Bronchial epithelial cell (primary cell): ENCODE data around the gene CD300C. TPM values are rescaled to one million over a fixed set of nuclear protein-coding genes. Genes with fewer than 3 reads are reported as not detected.
"Not testable (repeated sequence)": the region's sequence is repeated elsewhere in the genome, so short reads cannot be mapped to it uniquely, and the experiment has no call there.

Source experiments
- DNase-seq: peaks from one replicate; pipeline ENCODE4 v3.0.0-alpha.2; 2010; ENCODE audit warnings: low read depth
- FAIRE-seq: peaks from 2 replicates; lab custom pipeline; 2011; peaks lifted over from hg19 to GRCh38; lab: Jason Lieb, UNC
- H3K27me3 ChIP-seq: 2 replicates; pipeline ENCODE4 v1.5.1; 2011; ENCODE audit warnings: low read length; ENCODE audit not compliant: control insufficient read depth, insufficient read depth
- H3K36me3 ChIP-seq: 2 replicates; pipeline ENCODE4 v1.5.1; 2011; ENCODE audit warnings: low read length; ENCODE audit not compliant: control insufficient read depth, insufficient read depth
- H3K4me3 ChIP-seq: 2 replicates; pipeline ENCODE4 v1.5.1; 2011; ENCODE audit warnings: mild to moderate bottlenecking, low read depth, low read length, control low read depth
- total RNA-seq: library from RNA; depleted of rRNA; stranded (reverse); fragments of >200 nt; gene quantifications from 2 replicates; pipeline ENCODE4 v1.2.1, GENCODE V29; 2014
- TF ChIP-seq, protein P1 (sequence below): IDR thresholded peaks from 2 replicates; pipeline ENCODE4 v1.5.1; 2011; ENCODE audit warnings: mild to moderate bottlenecking, moderate library complexity, low read length, control low read depth, inconsistent platforms; ENCODE audit not compliant: insufficient read depth, severe bottlenecking

Gene CD300C
- total RNA-seq, 1 donor from 2014 or later, result not detected

DNA sequence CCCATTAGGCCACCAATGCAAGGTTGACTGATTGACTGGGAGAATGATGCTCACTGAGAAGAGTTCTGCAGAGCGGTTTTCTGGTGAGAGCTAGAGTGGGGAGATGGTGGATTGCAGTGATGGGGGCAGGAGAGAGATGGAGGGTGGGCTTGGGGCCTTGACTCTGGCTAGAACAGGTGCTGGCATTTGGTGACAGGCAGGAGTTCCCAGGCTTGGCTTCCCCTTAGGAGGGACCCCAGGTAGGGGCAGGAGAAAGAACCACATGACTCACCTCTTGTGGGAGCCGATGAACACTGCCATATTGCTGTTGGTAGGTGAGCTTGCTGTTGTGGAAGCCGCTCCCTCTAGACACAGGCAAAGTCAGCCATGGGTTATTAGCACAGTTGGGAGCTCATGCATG, 22.6 kb downstream of the CD300C start:
- TF ChIP-seq, protein P1, sequence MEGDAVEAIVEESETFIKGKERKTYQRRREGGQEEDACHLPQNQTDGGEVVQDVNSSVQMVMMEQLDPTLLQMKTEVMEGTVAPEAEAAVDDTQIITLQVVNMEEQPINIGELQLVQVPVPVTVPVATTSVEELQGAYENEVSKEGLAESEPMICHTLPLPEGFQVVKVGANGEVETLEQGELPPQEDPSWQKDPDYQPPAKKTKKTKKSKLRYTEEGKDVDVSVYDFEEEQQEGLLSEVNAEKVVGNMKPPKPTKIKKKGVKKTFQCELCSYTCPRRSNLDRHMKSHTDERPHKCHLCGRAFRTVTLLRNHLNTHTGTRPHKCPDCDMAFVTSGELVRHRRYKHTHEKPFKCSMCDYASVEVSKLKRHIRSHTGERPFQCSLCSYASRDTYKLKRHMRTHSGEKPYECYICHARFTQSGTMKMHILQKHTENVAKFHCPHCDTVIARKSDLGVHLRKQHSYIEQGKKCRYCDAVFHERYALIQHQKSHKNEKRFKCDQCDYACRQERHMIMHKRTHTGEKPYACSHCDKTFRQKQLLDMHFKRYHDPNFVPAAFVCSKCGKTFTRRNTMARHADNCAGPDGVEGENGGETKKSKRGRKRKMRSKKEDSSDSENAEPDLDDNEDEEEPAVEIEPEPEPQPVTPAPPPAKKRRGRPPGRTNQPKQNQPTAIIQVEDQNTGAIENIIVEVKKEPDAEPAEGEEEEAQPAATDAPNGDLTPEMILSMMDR, result no peak
- H3K4me3 ChIP-seq, result no peak overlapping the region
- FAIRE-seq (no peak), DNase-seq (no peak)
- no peaks in the 10 kb centered on the region for H3K27me3 ChIP-seq
- H3K36me3 ChIP-seq, result no peaks in the 10 kb centered on the region

DNA sequence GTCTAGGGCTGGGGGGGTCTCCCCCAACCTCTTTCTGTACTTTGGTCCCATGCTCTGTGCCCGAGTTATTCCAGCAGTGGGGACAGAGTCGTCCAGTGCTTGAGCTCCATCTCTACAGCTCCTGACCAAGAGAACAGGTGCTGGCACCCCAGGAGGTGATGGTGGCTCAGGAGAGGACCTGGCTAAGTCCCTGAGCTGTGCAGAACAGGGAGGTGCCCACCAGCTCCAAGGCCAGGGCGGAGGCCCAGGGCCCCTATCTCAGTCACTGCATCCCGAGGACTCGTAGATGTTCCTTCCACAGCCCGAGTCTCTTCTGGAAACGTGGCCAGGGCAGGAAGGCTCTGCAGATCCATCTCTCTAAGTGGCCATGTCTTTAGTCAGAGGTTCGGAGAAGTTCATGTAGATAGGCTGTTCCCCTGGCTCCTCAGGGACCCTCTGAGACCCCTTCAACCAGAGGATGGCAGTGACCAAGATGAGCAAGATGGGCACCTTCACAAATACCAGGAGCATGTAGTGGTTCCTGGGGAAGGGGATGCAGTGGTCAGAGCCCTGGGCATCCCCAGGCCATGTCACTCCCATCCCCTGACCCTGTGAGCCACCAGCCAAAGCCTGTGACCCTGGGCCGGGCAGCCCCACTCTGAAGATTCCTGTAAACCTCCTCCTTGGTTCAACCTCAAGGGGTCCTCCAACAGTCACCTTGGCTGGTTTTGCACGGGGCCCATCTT, 23.4 kb downstream of the CD300C start:
- no peak for DNase-seq
- no peak overlapping the region for H3K4me3 ChIP-seq
- no peaks in the 10 kb centered on the region for H3K36me3 ChIP-seq
- TF ChIP-seq, protein P1, result no peak
- FAIRE-seq, result no peak
- H3K27me3 ChIP-seq, result no peaks in the 10 kb centered on the region

DNA sequence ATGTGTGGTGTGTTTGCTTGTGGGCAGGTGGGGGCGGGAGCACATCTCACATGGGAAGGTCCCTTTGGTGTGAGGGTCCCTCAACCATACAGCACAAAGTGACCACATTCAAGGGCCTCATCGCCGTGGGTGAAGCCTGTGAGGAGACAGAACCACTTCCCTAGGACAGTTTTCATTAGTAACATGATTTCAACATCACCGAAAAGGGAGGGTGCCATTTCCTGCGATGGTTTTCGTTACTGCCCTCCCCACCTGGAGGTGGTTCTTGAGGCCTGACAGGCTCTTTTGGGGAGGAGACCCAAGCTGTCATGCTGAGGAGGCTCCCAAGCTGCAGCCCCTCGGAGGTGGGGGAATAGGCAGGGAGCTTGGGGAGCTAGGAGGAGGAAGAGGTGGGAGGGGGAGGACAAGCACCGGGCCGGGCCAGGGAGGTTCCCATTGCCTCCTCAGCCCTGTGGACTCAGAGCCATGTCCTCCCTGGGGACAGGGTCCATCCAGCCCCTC, 24.2 kb downstream of the CD300C start:
- no peaks in the 10 kb centered on the region for H3K36me3 ChIP-seq
- DNase-seq (no peak), FAIRE-seq (no peak)
- no peak overlapping the region for H3K4me3 ChIP-seq
- no peaks in the 10 kb centered on the region for H3K27me3 ChIP-seq
- TF ChIP-seq, protein P1, result no peak

DNA sequence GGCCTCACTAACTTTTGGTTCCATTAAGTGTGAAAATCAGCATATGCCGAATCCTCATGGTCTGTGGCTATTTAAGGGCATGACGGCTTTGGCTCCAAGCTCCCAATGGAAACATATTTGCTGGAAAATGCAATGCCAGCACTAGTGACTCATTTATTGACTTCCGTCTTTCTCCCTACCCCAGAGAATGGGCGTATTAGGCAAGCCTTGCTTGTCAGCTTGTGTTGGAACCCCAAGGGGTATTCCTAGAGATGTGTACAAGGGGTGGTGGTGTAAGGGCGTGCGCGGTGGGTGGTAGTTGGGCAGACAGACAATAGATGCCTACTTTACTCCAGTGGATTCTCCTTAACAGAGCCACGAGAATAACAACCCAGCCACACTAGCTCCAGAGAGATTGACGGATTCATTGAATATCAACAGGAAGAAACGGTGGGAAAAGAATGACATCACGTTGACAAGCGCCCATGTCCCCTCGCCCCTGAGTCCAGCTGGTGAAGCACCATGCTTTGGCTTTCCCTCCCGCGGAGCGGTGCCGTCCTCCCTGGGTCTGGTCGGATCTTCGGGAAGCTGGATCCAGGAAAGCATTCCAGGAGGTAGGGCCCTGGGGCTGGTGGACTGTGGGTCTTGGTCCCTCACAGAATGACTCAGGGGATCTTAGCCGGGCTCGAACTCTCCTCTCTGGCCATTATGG, 25.0 kb downstream of the CD300C start:
- FAIRE-seq (no peak), DNase-seq (no peak)
- Histone ChIP-seq H3K4me3 (no peak overlapping the region), H3K27me3 (no peaks in the 10 kb centered on the region), H3K36me3 (no peaks in the 10 kb centered on the region)
- TF ChIP-seq, protein P1, result no peak

DNA sequence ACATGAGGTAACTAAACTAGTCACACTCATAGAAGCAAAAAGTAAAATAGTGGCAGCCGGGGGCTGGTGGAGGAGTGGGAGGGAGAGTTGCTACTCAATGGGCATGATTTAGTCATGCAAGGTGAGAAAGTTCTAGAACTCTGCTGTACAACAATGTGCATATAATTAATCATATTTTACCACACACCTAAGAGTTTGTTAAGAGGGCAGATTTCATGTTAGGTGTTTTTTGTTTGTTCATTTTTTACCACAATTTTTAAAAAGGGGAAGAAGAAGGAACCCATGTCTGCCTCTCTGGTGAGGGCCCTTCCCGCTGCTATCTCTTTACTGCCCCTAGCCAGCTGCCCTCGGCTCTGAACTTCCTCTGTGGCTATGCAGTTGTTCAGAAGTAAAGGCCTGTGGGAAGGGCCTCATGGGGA, 25.9 kb downstream of the CD300C start:
- FAIRE-seq (no peak), DNase-seq (no peak)
- TF ChIP-seq, protein P1, result no peak
- H3K4me3 ChIP-seq, result no peak overlapping the region
- H3K27me3 ChIP-seq, result no peaks in the 10 kb centered on the region
- no peaks in the 10 kb centered on the region for H3K36me3 ChIP-seq

DNA sequence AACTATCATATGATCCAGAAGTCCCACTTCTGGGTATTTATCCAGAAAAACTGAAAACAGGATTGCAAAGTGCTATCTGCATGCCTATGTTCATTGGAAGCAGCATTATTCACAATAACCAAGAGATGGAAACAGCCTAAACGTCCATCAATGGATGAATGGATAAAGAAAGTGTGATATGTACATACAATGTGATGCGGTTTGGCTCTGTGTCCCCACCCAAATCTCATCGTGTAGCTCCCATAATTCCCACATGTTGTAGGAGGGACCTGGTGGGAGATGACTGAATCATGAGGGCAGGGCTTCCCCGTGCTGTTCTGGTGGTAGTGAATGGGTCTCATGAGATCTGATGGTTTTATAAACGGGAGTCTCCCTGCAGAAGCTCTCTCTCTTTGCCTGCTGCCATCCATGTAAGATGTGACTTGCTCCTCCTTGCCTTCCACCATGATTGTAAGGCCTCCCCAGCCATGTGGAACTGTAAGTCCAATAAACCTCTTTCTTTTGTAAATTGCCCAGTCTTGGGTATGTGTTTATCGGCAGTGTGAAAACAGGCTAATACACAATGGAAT, 27.4 kb downstream of the CD300C start:
- not testable (repeated sequence) for H3K36me3 ChIP-seq, H3K27me3 ChIP-seq, H3K4me3 ChIP-seq, DNase-seq, FAIRE-seq
